Measurements from ENCODE around the gene RND1.

RND1 gene

GRCh38 chr12:48824905-48825304 lies 40.8 kb downstream of the RND1 start:
- DNase-seq (ENCODE audit: extremely low read depth, insufficient read length) = no peak
- Histone ChIP-seq H3K4me3 (replicated peaks; ENCODE audit: low read depth, low read length) (no peak overlapping the region), H3K36me3 (ENCODE audit: control insufficient read depth, insufficient read depth, low read length) (peaks cover 9% of the 10 kb centered on the region), H3K27me3 (replicated peaks; ENCODE audit: control insufficient read depth, insufficient read depth, low read length) (no peaks in the 10 kb centered on the region)
- TF ChIP-seq CTCF (IDR thresholded peaks at IDR 0.05; ENCODE audit: insufficient read depth, low read length, poor library complexity, severe bottlenecking) = no peak

- no peak for DNase-seq (ENCODE audit: extremely low read depth, insufficient read length)
- Histone ChIP-seq H3K27me3 (replicated peaks; ENCODE audit: control insufficient read depth, insufficient read depth, low read length) (no peaks in the 10 kb centered on the region; the same call in 1 of the 2 replicates), H3K36me3 (ENCODE audit: control insufficient read depth, insufficient read depth, low read length) (peaks cover 7% of the 10 kb centered on the region), H3K4me3 (replicated peaks; ENCODE audit: low read depth, low read length) (no peak overlapping the region)
- no peak for TF ChIP-seq CTCF (IDR thresholded peaks at IDR 0.05; ENCODE audit: insufficient read depth, low read length, poor library complexity, severe bottlenecking)
These were observed 41.6 kb downstream of the RND1 start for GRCh38 chr12:48824112-48824511.

- no peak for DNase-seq (ENCODE audit: extremely low read depth, insufficient read length)
- Histone ChIP-seq H3K4me3 (replicated peaks; ENCODE audit: low read depth, low read length) (no peak overlapping the region), H3K27me3 (replicated peaks; ENCODE audit: control insufficient read depth, insufficient read depth, low read length) (no peaks in the 10 kb centered on the region; the same call in 1 of the 2 replicates), H3K36me3 (ENCODE audit: control insufficient read depth, insufficient read depth, low read length) (no peaks in the 10 kb centered on the region; the same call in 1 of the 2 replicates)
- no peak for TF ChIP-seq CTCF (IDR thresholded peaks at IDR 0.05; ENCODE audit: insufficient read depth, low read length, poor library complexity, severe bottlenecking)
These were observed 42.4 kb downstream of the RND1 start for GRCh38 chr12:48823281-48823680.

DNA sequence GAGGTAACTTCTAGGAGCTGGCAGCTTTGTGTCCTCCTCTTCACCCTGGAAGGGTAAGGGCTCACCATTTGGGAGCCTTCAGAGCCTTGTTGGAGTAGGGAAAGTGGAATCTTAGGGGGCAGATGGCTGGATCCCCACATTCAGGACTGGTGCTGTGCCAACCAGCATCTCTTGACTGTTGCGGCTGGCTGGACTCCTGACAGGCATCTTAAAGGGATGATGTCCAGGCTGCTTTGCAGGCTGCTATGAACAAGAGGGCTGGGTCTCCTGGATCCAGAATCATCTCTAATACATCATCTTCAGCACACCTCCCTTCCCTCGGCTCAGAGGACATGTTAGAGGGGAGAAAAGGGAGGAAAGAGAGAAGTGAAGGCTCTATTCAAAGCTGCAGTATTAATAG lies 43.0 kb downstream of the RND1 start:
- Histone ChIP-seq H3K36me3 (ENCODE audit: control insufficient read depth, insufficient read depth, low read length) (no peaks in the 10 kb centered on the region), H3K27me3 (replicated peaks; ENCODE audit: control insufficient read depth, insufficient read depth, low read length) (no peaks in the 10 kb centered on the region; the same call in 1 of the 2 replicates)

DNA sequence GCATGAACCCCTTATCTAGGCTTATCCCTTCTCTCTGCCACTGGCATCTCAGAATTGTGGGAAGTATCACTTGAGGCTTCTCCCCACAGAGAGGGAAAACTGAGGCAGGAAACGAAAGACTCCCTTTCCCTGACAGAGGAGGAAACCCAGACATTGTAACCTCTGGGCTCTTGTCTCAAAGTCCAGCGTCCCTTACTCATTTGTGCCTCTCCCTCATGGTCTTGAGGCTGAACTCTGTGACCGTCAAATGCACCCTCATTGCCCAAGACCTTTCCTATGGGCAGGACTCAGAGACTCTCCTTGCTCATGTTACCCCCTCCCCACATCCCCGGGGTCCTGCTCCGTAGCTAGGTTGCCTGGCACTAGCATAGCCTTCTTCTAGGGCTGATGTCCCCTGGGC lies 43.5 kb downstream of the RND1 start:
- Histone ChIP-seq H3K27me3 (replicated peaks; ENCODE audit: control insufficient read depth, insufficient read depth, low read length) (no peaks in the 10 kb centered on the region; the same call in none of the 2 replicates), H3K4me3 (replicated peaks; ENCODE audit: low read depth, low read length) (no peak overlapping the region), H3K36me3 (ENCODE audit: control insufficient read depth, insufficient read depth, low read length) (no peaks in the 10 kb centered on the region)
- TF ChIP-seq CTCF (IDR thresholded peaks at IDR 0.05; ENCODE audit: insufficient read depth, low read length, poor library complexity, severe bottlenecking) = no peak
- DNase-seq (ENCODE audit: extremely low read depth, insufficient read length) = no peak

More for the DNA sequence above, 43.0 kb downstream of the RND1 start:
- no peak for TF ChIP-seq CTCF (IDR thresholded peaks at IDR 0.05; ENCODE audit: insufficient read depth, low read length, poor library complexity, severe bottlenecking)
- DNase-seq (ENCODE audit: extremely low read depth, insufficient read length) = no peak
- no peak overlapping the region for H3K4me3 ChIP-seq (replicated peaks; ENCODE audit: low read depth, low read length)
